ENCODE data around the gene WDR46. TPM values are rescaled to one million over a fixed set of nuclear protein-coding genes. Genes with fewer than 3 reads are reported as not detected.
"Not testable (repeated sequence)": the region's sequence is repeated elsewhere in the genome, so short reads cannot be mapped to it uniquely, and the experiment has no call there.

Gene WDR46
- total RNA-seq, 8 experiments from 2014 or later = 31.4 to 108 (median 50.5) TPM

- H3K4me3 ChIP-seq; H3K27ac ChIP-seq; H3K4me1 ChIP-seq (replicated peaks in 1 of 2); ATAC-seq (replicated peaks in 6 of 8); in situ Hi-C loops (cut with MboI; ENCODE audit: low pct_unique_long_range_greater_than_20kb in 2 of 9, low sequenced_read_pairs in 9 of 9, unreplicated experiment in 9 of 9): not testable (repeated sequence)
- WGBS, 10 experiments = 92 to 100% (median 95%) methylated on average over 2 to 3 of the region's 3 CpGs; no CpG with 5 or more reads in 1 of the 10 experiments
These were observed 26.5 kb downstream of the WDR46 start for GRCh38 chr6:33262490-33262889.

DNA sequence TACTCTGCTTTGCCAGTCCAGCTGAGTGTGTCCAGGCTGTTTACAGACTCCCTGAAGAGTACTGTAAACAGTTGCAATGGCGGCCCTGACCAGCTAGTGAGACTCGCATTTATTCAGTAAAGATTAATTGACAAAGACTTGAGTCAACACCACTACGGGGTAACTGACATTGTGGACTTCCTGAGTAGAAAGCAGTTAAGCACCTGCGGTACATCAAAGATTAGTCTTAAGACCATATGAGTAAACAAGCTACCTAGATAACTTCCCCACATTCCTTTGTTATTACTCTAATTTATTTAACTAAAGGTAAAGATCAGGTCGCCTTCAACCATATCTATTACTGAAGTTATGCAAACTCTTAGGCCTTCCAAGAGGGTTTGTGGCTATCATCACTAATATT is 30.0 kb downstream of the WDR46 start:
- in situ Hi-C loops (cut with MboI; ENCODE audit: low pct_unique_long_range_greater_than_20kb in 2 of 9, low sequenced_read_pairs in 9 of 9, unreplicated experiment in 9 of 9) = no loop called here
- 72 to 100% (median 94%) methylated on average over 2 to 5 of the region's 5 CpGs; no CpG with 5 or more reads in 2 of the 10 experiments for WGBS, 10 experiments
- Histone ChIP-seq H3K4me3 (no peak overlapping the region), H3K27ac (no peak overlapping the region), H3K4me1 (replicated peaks in 1 of 2) (no peaks in the 10 kb centered on the region)
- ATAC-seq (replicated peaks in 6 of 8) = peak in 1 of 8 experiments; percentile 14

DNA sequence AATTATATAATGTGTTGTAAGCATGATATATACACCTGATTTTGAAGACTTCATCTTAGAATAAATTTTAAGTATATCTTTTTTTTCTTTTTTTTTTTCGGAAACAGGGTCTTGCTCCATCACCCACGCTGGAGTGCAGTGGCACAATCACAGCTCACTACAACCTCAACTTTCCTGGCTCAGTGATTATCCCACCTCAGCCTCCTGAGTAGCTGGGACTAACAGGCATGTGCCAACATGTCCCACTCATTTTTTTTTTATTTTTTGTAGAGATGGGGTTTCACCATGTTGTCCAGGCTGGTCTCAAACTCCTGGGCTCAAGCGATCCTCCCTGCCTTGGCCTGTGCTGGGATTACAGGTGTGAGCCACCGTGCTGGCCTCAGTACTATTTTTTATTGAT is 34.4 kb downstream of the WDR46 start:
- WGBS, 10 experiments = 81 to 100% (median 84%) methylated on average over 1 to 4 of the region's 4 CpGs; no CpG with 5 or more reads in 4 of the 10 experiments
- in situ Hi-C loops (cut with MboI; ENCODE audit: low pct_unique_long_range_greater_than_20kb in 2 of 9, low sequenced_read_pairs in 9 of 9, unreplicated experiment in 9 of 9) = no loop called here
- no peak for ATAC-seq (replicated peaks in 6 of 8)

GRCh38 chr6:33252759-33253158 is 36.3 kb downstream of the WDR46 start:
- Histone ChIP-seq H3K27ac (no peak overlapping the region), H3K4me1 (replicated peaks in 1 of 2) (peaks cover 12% of the 10 kb centered on the region in 2 donors), H3K4me3 (no peak overlapping the region)
- in situ Hi-C loops (cut with MboI; ENCODE audit: low pct_unique_long_range_greater_than_20kb in 2 of 9, low sequenced_read_pairs in 9 of 9, unreplicated experiment in 9 of 9) = no loop called here
- ATAC-seq (replicated peaks in 6 of 8) = no peak

More for the DNA sequence above, 34.4 kb downstream of the WDR46 start:
- peaks cover 9 to 10% of the 10 kb centered on the region in 2 donors for H3K4me1 ChIP-seq (replicated peaks in 1 of 2)
- no peak overlapping the region for H3K27ac ChIP-seq
- H3K4me3 ChIP-seq = no peak overlapping the region

DNA sequence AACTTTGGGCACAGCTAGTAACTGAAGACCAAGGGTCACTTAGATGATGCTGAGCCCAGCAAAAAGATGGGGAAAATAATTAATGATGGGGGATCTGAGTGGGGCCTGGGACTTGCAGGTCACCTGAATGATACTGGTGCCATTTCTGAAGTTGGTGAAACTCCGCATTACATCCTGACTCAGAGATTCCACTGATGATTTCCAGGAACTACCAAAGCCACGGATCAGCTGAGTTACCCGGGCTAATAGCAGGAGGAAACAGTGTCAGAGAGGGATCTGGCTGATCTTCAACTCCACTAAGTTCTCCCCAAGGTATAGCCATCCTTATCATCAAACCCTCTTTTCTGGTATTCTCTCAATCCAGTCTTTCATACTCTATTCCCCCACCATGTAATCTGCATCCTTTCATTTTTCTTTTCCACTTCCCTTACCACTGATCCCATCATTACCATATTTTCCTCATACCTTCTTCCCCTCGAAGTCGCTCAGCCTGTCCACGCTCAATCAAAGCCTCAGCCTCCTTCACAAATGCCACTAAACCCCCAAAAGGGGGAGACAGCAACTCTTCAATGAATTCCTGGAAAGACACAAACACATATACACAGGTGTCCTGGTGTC is 37.5 kb downstream of the WDR46 start:
- WGBS, 10 experiments = 51 to 100% (median 94%) methylated on average over 3 to 6 of the region's 6 CpGs
- H3K27ac ChIP-seq = no peak overlapping the region
- in situ Hi-C loops (cut with MboI; ENCODE audit: low pct_unique_long_range_greater_than_20kb in 2 of 9, low sequenced_read_pairs in 9 of 9, unreplicated experiment in 9 of 9) = no loop called here
- no peak for ATAC-seq (replicated peaks in 6 of 8)
- H3K4me3 ChIP-seq = no peak overlapping the region
- H3K4me1 ChIP-seq (replicated peaks in 1 of 2) = peaks cover 12 to 14% of the 10 kb centered on the region in 2 donors

- 90 to 100% (median 97%) methylated on average over 1 to 11 of the region's 13 CpGs; no CpG with 5 or more reads in 3 of the 10 experiments for WGBS, 10 experiments
- Histone ChIP-seq H3K27ac (no peak overlapping the region), H3K4me1 (replicated peaks in 1 of 2) (peaks cover 12 to 14% of the 10 kb centered on the region in 2 donors), H3K4me3 (no peak overlapping the region)
- no peak for ATAC-seq (replicated peaks in 6 of 8)
- in situ Hi-C loops (cut with MboI; ENCODE audit: low pct_unique_long_range_greater_than_20kb in 2 of 9, low sequenced_read_pairs in 9 of 9, unreplicated experiment in 9 of 9) = no loop called here
These were observed 38.3 kb downstream of the WDR46 start for GRCh38 chr6:33250731-33251130.

GRCh38 chr6:33249732-33250630 is 39.1 kb downstream of the WDR46 start:
- peaks cover 12 to 14% of the 10 kb centered on the region in 2 donors for H3K4me1 ChIP-seq (replicated peaks in 1 of 2)
- H3K4me3 ChIP-seq = peak overlapping the region; percentile 38 to 52 (median 45)
- in situ Hi-C loops (cut with MboI; ENCODE audit: low pct_unique_long_range_greater_than_20kb in 2 of 9, low sequenced_read_pairs in 9 of 9, unreplicated experiment in 9 of 9) = loop anchor here in 7 of 9 experiments (5.0 to 25.0 kb wide), 4 partner anchors 83 to 238 kb away; partner anchors contain the start of gene HLA-DOA (in 5 of the 7)
- peak overlapping the region; percentile 63 to 82 for H3K27ac ChIP-seq
- peak in 6 of 8 experiments; percentile 0 to 22 (median 15) for ATAC-seq (replicated peaks in 6 of 8)
- WGBS, 10 experiments = 0 to 55% (median 23%) methylated on average over 1 to 11 of the region's 15 CpGs; no CpG with 5 or more reads in 2 of the 10 experiments

- peak; percentile 86 to 96 (median 90) for ATAC-seq (replicated peaks in 6 of 8)
- Histone ChIP-seq H3K27ac (peak overlapping the region; percentile 63 to 82), H3K4me3 (peak overlapping the region; percentile 38 to 52 (median 45)), H3K4me1 (replicated peaks in 1 of 2) (peaks cover 12 to 14% of the 10 kb centered on the region in 2 donors)
- 0 to 9% (median 0%) methylated on average over 6 to 33 of the region's 58 CpGs; no CpG with 5 or more reads in 3 of the 10 experiments for WGBS, 10 experiments
- in situ Hi-C loops (cut with MboI; ENCODE audit: low pct_unique_long_range_greater_than_20kb in 2 of 9, low sequenced_read_pairs in 9 of 9, unreplicated experiment in 9 of 9) = loop anchor here in 7 of 9 experiments (5.0 to 25.0 kb wide), 4 partner anchors 82 to 237 kb away; partner anchors contain the start of gene HLA-DOA (in 5 of the 7)
These were observed 39.9 kb downstream of the WDR46 start for GRCh38 chr6:33248932-33249731.

- in situ Hi-C loops (cut with MboI; ENCODE audit: low pct_unique_long_range_greater_than_20kb in 2 of 9, low sequenced_read_pairs in 9 of 9, unreplicated experiment in 9 of 9) = loop anchor here in 7 of 9 experiments (5.0 to 25.0 kb wide), 4 partner anchors 81 to 236 kb away; partner anchors contain the start of gene HLA-DOA (in 5 of the 7)
These were observed 40.5 kb downstream of the WDR46 start for GRCh38 chr6:33248643-33248931.

DNA sequence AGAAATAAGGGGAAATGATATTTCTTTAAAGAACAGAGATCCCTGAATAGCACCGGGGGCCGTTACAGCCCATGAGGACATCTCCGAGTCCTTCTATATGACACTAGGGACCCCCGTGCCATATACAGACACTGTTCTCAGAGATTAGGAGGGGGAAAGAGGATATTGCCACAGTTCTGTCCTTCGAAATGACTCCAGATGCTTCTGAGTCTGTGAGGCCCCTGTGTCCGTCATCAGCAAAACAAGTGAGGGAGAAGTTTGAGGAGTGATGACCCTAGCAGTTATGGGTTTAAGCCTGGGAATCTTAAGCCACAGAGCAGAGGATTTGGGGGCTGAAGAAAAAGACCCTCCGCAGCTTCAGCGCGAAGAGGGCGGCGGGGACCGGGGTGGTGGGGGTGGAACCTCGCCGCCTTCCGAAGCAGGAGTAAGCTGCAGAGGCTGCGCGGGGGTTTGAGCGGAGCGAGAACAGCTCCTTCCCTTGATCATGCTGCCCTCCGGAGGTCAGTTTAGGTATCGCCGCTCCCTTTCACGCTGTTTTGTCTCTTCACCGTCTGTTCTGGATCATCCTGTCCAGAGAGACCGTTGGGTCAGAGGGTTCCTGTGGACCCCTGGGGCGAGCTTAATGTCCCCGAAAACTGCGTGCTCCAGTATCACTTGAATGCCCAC is 40.9 kb downstream of the WDR46 start:
- H3K4me1 ChIP-seq (replicated peaks in 1 of 2) = peaks cover 12 to 14% of the 10 kb centered on the region in 2 donors
- H3K27ac ChIP-seq = no peak overlapping the region
- H3K4me3 ChIP-seq = peak overlapping the region; percentile 38 to 52 (median 45)
- WGBS, 10 experiments = 0 to 10% (median 0%) methylated on average over 1 to 11 of the region's 28 CpGs; no CpG with 5 or more reads in 5 of the 10 experiments
- in situ Hi-C loops (cut with MboI; ENCODE audit: low pct_unique_long_range_greater_than_20kb in 2 of 9, low sequenced_read_pairs in 9 of 9, unreplicated experiment in 9 of 9) = loop anchor here in 7 of 9 experiments (5.0 to 25.0 kb wide), 4 partner anchors 81 to 236 kb away; partner anchors contain the start of gene HLA-DOA (in 5 of the 7)
- peak; percentile 19 to 36 (median 24) for ATAC-seq (replicated peaks in 6 of 8)

More at GRCh38 chr6:33248643-33248931, 40.5 kb downstream of the WDR46 start:
- 0 to 12% (median 1%) methylated on average over 3 to 12 of the region's 18 CpGs; no CpG with 5 or more reads in 6 of the 10 experiments for whole genome bisulfite sequencing, 10 experiments
- Histone ChIP-seq H3K27ac (no peak overlapping the region), H3K4me1 (replicated peaks in 1 of 2) (peaks cover 12 to 14% of the 10 kb centered on the region in 2 donors), H3K4me3 (peak overlapping the region; percentile 38 to 52 (median 45))
- ATAC-seq (replicated peaks in 6 of 8) = peak; percentile 1 to 11 (median 6)

DNA sequence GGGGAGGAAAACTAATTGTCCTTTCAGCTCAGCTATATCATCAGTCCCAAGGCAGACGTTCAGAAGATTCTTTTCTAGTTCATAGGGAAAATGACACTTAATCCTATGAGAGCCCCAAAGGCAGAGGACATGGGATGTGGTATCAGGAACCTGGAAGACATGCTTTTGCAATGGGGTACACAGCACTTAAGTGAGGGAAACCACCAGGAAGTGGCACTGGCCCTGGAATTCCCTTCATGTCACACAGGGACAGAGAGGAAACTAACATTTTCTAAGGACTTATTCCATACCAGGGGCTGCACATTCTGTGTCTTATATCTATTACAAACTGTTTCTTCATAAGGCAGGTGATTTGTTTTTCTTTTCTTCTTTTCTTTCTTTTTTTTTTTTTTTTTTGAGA is 45.6 kb downstream of the WDR46 start:
- in situ Hi-C loops (cut with MboI; ENCODE audit: low pct_unique_long_range_greater_than_20kb in 2 of 9, low sequenced_read_pairs in 9 of 9, unreplicated experiment in 9 of 9) = loop anchor here in 6 of 9 experiments (10.0 to 25.0 kb wide), 3 partner anchors 131 to 231 kb away; partner anchors contain the start of gene HLA-DOA (in 5 of the 6)
- ATAC-seq (replicated peaks in 6 of 8) = no peak
- Histone ChIP-seq H3K27ac (no peak overlapping the region), H3K4me3 (no peak overlapping the region), H3K4me1 (replicated peaks in 1 of 2) (peaks cover 2 to 6% of the 10 kb centered on the region in 2 donors)
- WGBS, 10 experiments = 0 to 50% (median 31%) methylated on average over 1 of the region's 1 CpG; no CpG with 5 or more reads in 4 of the 10 experiments

DNA sequence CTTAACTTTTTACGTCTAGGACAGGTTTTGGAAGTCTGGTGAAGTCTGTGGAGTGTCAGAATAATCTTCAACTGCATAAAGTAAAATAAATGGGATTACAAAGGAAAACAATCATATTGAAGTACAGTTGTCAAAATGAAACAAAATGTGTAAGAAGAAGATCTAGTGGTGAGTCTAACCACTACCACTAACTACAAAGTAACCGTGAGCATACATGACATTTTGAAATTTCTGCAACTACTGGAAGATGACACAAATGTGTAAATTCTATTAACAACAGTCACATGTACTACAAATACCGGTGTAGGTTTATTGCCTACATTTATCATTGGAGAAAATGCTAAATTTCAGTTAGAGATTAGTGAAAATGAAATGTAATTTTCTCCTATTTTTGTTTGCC is 47.1 kb downstream of the WDR46 start:
- WGBS, 10 experiments = 31 to 92% (median 70%) methylated on average over 2 to 3 of the region's 3 CpGs
- ATAC-seq (replicated peaks in 6 of 8) = no peak
- in situ Hi-C loops (cut with MboI; ENCODE audit: low pct_unique_long_range_greater_than_20kb in 2 of 9, low sequenced_read_pairs in 9 of 9, unreplicated experiment in 9 of 9) = loop anchor here in 6 of 9 experiments (10.0 to 25.0 kb wide), 3 partner anchors 130 to 230 kb away; partner anchors contain the start of gene HLA-DOA (in 5 of the 6)

More for the DNA sequence above, 47.1 kb downstream of the WDR46 start:
- Histone ChIP-seq H3K4me3 (no peak overlapping the region), H3K27ac (no peak overlapping the region), H3K4me1 (replicated peaks in 1 of 2) (no peaks in the 10 kb centered on the region)

Data from motor neuron (in vitro differentiated cells).